Gastroesophageal sphincter (tissue), 3 donors: ENCODE results near the gene ARHGAP27.
"Not testable (repeated sequence)": the region's sequence is repeated elsewhere in the genome, so short reads cannot be mapped to it uniquely, and the experiment has no call there.

Experiments used
- EP300 ChIP-seq: sonication (generic); formaldehyde crosslinking; IDR thresholded peaks from one replicate; pipeline ENCODE4 v1.6.1; 2017; ENCODE audit warnings: antibody characterized with exemption, mild to moderate bottlenecking
- POLR2AphosphoS5 ChIP-seq: sonication (generic); formaldehyde crosslinking; IDR thresholded peaks from one replicate; pipeline ENCODE4 v1.6.1; 2017; ENCODE audit warnings: antibody characterized with exemption
- TF ChIP-seq, protein P1 (sequence below), 4 experiments: fragments of 200-600 bp in 2 of 4; fragments of 450-650 bp in 2 of 4; sonication (generic) in 1 of 4; IDR thresholded peaks; one replicate each; pipeline ENCODE4 v1.5.1; 2017 to 2019; ENCODE audit warnings: antibody characterized with exemption in 4 of 4, mild to moderate bottlenecking in 2 of 4, moderate library complexity in 2 of 4

DNA sequence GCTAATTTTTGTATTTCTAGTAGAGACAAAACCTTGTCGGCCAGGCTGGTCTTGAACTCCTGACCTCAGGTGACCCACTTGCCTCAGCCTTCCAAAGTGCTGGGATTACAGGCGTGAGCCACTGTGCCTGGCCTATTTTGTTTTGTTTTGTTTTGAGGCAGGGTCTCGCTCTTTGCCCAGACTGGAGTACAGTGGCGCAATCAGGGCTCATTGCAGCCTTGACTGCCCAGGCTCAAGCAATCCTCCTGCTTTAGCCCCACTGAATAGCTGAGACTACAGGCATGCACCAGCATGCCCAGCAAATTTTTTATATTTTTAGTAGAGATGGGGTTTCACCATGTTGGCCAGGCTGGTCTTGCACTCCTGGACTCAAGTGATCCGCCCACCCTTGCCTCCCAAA is 27.8 kb upstream of the ARHGAP27 start:
- TF ChIP-seq, protein P1, sequence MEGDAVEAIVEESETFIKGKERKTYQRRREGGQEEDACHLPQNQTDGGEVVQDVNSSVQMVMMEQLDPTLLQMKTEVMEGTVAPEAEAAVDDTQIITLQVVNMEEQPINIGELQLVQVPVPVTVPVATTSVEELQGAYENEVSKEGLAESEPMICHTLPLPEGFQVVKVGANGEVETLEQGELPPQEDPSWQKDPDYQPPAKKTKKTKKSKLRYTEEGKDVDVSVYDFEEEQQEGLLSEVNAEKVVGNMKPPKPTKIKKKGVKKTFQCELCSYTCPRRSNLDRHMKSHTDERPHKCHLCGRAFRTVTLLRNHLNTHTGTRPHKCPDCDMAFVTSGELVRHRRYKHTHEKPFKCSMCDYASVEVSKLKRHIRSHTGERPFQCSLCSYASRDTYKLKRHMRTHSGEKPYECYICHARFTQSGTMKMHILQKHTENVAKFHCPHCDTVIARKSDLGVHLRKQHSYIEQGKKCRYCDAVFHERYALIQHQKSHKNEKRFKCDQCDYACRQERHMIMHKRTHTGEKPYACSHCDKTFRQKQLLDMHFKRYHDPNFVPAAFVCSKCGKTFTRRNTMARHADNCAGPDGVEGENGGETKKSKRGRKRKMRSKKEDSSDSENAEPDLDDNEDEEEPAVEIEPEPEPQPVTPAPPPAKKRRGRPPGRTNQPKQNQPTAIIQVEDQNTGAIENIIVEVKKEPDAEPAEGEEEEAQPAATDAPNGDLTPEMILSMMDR (IDR thresholded peaks at IDR 0.05), result not testable (repeated sequence)
- TF ChIP-seq POLR2AphosphoS5, EP300: not testable (repeated sequence)
